Activated CD4-positive, alpha-beta T cell treated with anti-CD3 and anti-CD28 coated beads, Interleukin-2, amount 50 U/mL, for 24 hours (primary cell): ENCODE results near the gene FSD2.
A peak's percentile ranks its signal among the peaks of the same experiment; 100 is the strongest.
"Not testable (repeated sequence)": the region's sequence is repeated elsewhere in the genome, so short reads cannot be mapped to it uniquely, and the experiment has no call there.

ENCODE experiments used
- DNase-seq, 2 donors: peaks; one replicate each; pipeline ENCODE4 v3.0.0-alpha.2; 2020; ENCODE audit warnings: low read depth in 1 of 2, low spot score in 1 of 2

Gene FSD2

DNA sequence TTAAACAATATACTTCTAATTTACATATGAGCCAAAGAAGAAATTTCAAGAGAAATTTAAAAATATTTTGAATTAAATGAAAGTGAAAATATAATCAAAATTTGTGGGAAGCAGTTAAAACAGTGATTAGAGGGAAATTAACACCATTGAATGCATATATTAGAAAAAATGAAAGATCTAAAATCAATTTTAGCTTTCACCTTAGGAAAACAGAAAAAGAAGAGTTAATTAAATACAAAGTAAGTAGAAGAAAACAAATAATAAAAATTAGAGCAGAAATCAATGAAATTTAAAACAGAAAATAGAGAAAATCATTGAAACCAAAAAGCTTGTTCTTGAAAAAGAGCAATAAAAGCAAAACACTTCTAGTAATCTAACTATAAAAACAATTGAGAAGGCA, 57.6 kb downstream of the FSD2 start:
- DNase-seq: no peak

DNA sequence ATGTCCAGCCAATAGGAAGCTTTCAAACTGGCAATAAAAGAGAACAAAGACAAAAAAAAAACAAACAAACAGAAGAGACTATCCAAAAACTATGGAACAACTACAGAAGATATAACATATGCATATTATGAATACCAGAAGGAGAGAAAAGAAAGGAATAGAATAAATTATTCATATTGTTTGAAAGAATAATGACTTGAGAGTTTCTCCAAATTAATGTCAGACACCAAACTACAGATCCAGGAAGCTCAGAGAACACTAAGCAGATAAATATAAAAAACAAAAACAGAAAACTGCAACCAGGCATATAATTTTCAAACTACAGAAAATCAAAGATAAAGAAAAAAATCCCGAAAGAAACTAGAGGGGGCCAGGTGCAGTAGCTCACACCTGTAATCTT, 62.1 kb downstream of the FSD2 start:
- no peak for DNase-seq

DNA sequence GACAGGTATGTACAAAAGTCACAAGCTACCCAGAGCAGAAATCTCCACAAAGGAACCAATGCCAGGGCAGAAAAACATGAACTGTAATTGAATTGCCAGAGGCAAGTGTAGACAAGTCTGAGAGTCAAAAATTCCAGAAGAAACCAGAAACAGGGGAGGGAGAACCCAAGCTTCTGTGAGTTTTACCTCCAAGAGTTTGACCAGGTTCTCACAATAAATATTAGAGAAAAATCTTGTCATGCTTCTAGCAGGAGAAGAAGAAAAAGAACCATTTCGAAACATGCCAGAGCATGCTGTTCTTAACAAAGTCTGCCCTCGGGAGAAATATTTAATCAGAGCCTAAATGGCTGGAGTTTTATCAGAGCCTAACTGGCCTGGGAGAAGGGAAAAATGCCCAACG, 63.7 kb downstream of the FSD2 start:
- DNase-seq: no peak

DNA sequence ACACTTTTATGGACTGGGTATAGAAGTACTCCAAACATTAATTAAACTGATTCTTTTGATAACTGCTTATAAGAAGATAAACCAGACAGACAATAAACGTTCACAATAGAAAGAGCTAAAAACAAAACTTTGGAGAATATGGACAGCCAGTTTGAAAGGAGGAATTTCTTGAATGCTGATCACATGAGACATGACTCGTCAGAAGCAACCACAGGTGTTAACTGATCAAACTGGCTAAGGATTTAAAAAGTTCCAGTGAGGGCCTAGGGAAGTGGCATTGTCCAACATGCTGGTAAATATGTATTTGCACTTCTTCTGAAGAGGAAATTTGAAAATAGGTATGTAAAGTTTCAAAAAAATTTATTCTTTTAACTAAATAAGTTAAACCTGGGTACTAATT, 66.8 kb downstream of the FSD2 start:
- no peak for DNase-seq

DNA sequence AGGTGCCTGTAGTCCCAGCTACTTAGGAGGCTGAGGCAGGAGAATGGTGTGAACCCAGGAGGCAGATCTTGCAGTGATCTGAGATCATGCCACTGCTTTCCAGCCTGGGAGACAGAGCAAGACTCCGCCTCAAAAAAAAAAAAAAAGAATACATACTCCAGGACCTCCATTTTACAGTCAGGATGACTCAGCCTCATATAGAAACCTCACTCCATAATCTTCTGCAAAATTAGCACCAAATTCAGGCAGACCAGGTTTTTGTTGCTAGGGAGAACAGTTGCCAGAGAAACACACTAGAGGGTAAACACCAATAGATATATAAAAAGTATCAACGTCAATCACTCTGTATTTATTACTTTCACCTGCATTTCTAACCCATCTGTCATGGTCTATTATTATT, 67.9 kb downstream of the FSD2 start:
- no peak for DNase-seq

DNA sequence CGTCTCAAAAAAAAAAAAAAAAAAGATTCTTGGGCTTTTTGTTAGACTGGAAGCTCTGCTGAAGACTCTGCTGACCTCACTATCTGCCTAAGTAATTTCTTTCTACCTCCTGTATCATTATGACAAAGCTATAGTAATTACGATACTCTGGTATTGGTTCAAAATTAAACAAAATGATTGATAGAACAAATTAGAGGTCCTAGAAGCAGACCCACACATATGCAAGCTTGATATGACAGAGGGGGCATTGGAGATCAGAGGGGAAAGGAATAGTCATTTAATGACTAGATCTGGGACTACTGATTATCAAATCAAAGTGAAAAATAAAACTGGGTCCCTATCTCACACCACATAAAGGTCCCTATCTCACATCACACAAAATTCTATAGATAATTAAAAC, 74.3 kb downstream of the FSD2 start:
- no peak for DNase-seq

DNA sequence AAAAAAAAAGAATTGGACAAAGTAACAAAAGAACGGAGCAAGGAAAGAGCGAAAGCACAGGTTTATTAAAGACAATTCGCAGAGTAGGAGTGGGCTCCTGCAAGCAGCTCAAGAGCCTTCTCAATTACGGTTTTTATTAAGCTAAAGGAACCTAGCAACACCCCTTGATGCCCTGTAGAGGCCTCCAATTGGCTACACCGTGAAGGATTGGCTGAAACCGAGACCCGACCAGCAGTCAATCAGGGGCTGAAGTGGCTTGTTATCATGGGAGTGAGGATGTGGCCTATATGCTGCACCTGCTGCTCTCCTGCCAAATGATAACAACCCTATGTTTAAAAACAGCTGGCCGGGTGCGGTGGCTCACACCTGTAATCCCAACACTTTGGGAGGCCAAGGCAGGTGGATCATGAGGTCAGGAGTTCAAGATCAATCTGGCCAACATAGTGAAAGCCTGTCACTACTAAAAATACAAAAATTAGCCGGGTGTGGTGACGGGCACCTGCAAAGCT, 75.8 kb downstream of the FSD2 start:
- no peak for DNase-seq

DNA sequence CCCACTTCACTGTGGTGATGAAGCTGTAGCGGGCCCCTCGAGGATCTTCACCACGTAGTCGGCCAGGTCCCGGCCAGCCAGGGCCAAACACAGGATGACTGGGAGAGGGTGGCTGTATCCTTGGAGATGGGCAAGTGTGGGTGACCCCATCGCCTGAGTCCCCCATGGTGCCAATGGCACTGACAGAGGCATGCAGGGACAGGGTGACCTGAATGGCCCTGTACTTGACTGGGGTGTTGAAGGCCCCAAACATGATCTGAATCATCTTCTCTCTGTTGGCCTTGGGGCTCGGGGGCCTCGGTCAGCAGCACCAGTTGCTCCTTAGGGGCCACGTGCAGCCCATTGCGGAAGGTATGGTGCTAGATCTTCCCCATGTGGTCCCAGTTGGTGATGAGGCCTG, 79.1 kb downstream of the FSD2 start:
- DNase-seq: no peak

DNA sequence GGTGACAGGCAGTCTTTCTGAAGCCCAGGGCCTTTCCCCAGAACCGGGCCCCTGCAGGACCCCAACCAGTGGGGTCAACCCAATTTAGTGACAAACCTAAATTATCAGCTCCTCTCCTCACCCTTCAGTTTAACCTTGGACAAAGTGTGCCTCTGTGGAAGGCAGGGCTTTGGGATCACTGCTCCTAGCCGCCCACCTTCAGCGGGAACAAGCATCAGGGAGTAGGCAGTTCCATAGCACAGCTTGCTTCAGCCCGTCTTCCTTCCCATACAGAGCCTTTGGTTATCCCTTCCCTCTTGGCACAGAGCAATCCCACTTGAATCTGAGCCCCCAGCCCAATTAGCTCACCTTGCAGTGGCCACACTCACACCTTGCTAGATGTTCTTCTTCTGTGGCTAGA, 90.9 kb downstream of the FSD2 start:
- no peak for DNase-seq

DNA sequence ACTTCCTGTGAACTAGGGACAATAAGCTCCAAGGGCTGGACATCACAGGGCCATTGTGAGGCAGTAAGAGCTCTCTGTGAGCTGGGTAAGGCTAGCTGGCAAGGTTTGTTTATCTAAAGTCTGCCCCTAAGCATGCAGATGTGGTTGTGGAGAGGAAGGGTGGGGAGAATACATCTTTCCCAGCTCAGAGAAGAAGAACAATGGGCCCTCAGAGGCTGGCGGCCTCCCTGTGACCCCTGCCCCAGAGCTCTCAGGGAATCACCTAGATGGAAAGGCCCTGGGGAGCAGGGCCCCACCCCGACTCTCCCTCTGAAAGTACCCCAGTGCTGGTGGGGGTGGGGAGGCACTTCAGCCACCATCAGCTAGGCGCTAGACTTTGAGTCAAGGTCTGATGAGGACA, 91.9 kb downstream of the FSD2 start:
- DNase-seq: no peak

DNA sequence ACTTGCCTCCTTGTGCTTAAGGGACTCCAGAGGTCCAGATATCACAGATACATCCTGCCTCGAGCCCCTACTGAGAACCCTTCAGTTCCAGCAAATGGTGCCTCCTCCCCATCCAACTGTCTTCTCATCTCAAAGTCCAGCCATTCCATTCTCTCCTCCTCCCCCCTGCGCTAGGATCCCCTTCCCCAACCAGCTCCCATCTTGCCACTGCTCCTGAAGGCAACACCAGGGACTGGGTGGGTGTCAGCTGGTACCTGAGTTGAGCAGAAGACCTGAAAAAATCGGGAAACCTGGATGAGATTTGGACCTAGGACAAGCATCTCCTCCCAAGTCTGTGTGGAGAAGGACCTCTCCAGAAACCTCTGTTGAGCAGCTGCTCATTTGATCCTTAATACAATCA, 93.8 kb downstream of the FSD2 start:
- no peak for DNase-seq

DNA sequence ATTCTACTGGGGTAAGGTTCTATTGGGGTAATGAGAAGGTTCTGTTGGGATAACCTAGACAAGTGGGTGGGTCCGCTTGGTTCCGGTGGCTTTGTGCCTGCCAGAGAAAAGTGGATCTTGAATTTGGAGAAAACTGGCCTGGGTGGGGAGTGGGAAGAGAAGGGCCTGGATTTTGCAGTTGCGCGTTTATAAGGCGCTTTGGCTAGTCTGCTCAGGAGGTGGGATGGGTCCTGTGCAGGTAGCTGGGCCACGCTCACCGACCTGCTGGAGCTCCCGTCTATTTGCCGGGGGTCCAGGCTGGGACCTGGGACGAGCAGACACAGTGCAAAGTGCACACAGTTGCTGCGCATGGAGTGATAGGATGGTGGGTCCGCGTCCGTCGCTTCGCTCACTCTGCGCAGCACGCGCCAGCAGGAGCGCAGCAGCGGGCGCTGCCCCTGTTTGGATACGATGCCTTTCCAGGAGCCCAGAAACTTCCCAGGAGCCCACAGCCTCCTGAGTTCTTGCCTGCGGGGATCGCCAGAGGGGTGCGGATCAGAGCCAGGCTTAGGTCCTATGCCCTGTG, 94.9 kb downstream of the FSD2 start:
- DNase-seq: no peak

DNA sequence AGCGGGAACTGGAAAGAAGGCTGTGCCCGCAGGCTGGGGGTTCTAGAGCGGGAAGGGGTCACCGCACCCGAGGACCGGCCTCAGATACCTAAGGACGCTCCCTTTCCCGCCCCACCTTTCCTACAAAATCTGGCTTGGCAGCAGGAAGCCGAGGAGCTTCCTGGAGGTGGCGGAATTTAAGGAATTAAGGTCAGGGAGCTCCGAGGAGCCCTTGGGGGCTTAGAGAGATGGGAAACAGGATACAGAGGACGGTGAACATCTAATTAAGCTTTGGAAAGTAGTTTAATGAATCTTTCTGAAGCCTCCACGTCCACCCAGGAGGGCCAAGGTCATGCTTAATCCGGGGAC, 95.7 kb downstream of the FSD2 start:
- DNase-seq: no peak

DNA sequence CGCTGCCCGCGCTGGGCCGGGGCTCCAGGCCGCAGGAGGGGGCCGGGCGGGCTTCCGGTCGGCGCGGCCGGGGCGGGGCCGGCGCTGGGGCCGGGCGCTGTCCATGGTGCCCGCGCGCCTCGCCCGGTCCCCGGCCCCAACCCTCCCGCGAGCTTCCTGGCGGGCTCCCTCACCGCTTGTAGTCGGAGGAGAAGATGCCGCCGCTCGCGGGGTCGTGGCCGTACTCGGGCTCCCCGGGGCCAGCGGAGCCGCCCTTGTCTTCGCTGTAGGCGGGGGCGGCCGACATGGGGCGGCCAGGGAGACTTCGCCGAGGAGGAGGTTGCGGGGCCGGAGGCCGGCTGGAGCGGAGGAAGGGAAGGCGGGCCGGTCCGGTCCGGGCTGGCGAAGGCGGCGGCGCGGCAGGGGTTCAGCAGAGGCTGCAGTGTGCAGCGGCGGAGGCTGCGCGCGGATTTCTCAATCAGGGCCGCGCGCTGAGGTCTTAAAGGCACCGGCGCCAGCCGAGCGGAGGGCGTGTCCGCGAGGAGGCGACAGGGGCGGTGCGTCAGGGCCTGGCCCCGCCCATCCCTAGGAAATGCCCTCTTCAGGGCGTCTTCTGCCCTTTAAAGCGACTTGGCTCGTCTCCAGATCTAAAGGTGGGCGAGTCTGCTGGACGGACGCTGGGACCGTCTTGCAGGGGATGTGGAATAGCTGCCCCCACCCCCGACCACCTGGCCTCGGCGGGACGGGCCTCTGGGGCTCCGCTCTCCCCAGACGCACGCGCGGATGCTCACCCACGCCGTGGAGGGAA, 96.3 kb downstream of the FSD2 start, which contains the start of gene AP3B2:
Gene AP3B2 (minus strand): TSS at position 455 of the 787 bp plus-strand sequence. CDS start 169 bp downstream, at position 286.
- peak; percentile 52 to 61 for DNase-seq

DNA sequence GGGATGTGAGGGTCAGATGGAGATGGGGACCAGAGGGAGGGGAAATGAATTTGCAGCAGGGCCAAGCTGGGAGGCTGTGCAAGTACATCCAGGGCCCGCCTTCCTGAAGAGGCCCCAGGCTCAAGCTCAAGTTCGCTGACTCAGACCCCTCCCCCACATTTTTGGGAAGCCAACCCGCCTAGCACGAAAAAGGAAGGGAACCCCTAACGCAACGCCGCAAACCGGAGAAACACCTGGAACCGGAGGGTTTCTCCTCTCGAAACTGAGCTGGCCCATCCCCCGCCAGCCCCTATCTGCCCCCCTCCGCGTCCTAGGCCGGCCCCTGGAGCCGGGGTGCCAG, 96.8 kb downstream of the FSD2 start:
- no peak for DNase-seq

DNA sequence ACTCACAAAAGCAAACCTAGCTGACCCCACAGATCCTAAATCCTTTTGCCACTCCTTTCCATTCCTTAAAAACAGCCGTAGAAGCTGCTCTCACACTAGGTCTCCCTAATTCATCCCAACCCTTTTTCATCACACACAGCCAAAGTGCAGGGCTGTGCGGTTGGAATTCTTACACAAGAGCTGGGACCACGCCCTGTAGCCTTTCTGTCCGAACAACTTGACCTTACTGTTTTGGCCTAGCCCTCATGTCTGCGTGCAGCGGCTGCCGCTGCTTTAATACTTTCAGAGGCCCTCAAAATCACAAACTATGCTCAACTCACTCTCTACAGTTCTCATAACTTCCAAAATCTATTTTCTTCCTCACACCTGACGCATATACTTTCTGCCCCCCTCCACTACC, 100.0 kb downstream of the FSD2 start:
- DNase-seq: not testable (repeated sequence)
